C1 segment of cervical spinal cord (tissue), 14 donors: ENCODE results near the gene TMEM106C.
"Not testable (repeated sequence)": the region's sequence is repeated elsewhere in the genome, so short reads cannot be mapped to it uniquely, and the experiment has no call there.

Source experiments
- DNase-seq, 14 donors: peaks; one replicate each; lab custom pipeline; 2025; lab: John Stamatoyannopoulos, UW

TMEM106C gene

GRCh38 chr12:47949441-47950341 is 13.7 kb upstream of the TMEM106C start:
- DNase-seq: peak in 7 of 14 donors; percentile 0 to 45 (median 17)

- no peak for DNase-seq
Measured at GRCh38 chr12:47950856-47951468, 12.4 kb upstream of the TMEM106C start.

GRCh38 chr12:47954058-47954457 is 9.3 kb upstream of the TMEM106C start:
- DNase-seq: no peak

- DNase-seq: no peak
Measured at GRCh38 chr12:47954467-47955045, 8.8 kb upstream of the TMEM106C start.

GRCh38 chr12:47955059-47955458 is 8.3 kb upstream of the TMEM106C start:
- no peak for DNase-seq

- not testable (repeated sequence) for DNase-seq
Measured at GRCh38 chr12:47957671-47958070, 5.7 kb upstream of the TMEM106C start.

- no peak for DNase-seq
Measured at GRCh38 chr12:47962198-47962597, 1.2 kb upstream of the TMEM106C start.

- DNase-seq: peak in 1 of 14 donors; percentile 8
Measured at GRCh38 chr12:47964106-47964728, 821 bp downstream of the TMEM106C start.

- no peak for DNase-seq
Measured at GRCh38 chr12:47965581-47965980, 2.2 kb downstream of the TMEM106C start.

- DNase-seq: peak in 1 of 14 donors; percentile 9
Measured at GRCh38 chr12:47967461-47968321, 4.3 kb downstream of the TMEM106C start.

GRCh38 chr12:47969845-47970244 is 6.4 kb downstream of the TMEM106C start:
- no peak for DNase-seq

- DNase-seq: no peak
Measured at GRCh38 chr12:47970843-47971242, 7.4 kb downstream of the TMEM106C start.

GRCh38 chr12:47972895-47973294 is 9.5 kb downstream of the TMEM106C start:
- DNase-seq: no peak

GRCh38 chr12:47973870-47974269 is 10.5 kb downstream of the TMEM106C start:
- DNase-seq: no peak

- no peak for DNase-seq
Measured at GRCh38 chr12:47975036-47975620, 11.7 kb downstream of the TMEM106C start.

GRCh38 chr12:47975816-47976215 is 12.4 kb downstream of the TMEM106C start:
- no peak for DNase-seq

GRCh38 chr12:47977046-47977771 is 13.8 kb downstream of the TMEM106C start:
- DNase-seq: no peak

GRCh38 chr12:47977772-47978597 is 14.6 kb downstream of the TMEM106C start:
- DNase-seq: no peak

- DNase-seq: no peak
Measured at GRCh38 chr12:47978598-47978873, 15.1 kb downstream of the TMEM106C start.
